Measurements from ENCODE around the gene AGPS.
"Not testable (repeated sequence)": the region's sequence is repeated elsewhere in the genome, so short reads cannot be mapped to it uniquely, and the experiment has no call there.

Gene AGPS

DNA sequence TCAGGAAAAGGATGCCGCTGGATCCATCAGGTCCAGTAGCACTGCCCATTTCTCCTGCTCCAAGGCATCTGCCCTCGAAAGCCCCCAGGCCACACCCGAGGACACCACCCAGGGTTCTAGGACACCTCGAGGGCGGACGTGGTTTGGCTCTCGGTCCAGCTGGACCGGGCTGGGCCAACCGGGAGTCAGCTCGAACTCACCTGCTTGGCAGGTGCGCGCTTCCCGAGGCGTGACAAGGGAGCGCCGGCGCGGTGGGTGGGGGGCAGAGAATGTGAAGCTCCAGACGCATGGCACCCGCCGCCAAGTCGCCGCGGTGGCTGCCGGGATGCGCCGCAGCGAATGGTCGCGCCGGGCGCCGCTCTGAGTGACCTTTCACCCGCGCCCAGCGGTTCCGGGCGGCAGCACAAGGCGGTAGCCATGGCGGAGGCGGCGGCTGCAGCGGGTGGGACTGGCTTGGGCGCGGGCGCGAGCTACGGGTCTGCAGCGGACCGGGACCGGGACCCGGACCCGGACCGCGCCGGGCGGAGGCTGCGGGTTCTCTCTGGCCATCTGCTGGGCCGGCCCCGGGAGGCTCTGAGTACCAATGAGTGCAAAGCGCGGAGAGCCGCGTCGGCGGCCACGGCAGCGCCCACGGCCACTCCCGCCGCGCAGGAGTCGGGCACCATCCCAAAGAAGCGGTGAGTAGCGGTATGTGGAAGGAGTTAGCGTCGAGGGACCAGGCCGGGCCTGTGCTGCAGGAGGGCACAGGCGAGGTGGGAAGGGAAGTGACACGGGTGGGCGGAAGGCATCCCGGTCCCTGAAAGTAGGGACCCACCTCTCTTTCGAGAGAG, at the start of gene AGPS:
AGPS (plus strand) TSS at position 401 of the 830 bp plus-strand sequence; CDS start at position 418, 17 bp downstream.
- DNase-seq (ENCODE audit: low read depth in 2 of 2) = peak; percentile 53 to 56

DNA sequence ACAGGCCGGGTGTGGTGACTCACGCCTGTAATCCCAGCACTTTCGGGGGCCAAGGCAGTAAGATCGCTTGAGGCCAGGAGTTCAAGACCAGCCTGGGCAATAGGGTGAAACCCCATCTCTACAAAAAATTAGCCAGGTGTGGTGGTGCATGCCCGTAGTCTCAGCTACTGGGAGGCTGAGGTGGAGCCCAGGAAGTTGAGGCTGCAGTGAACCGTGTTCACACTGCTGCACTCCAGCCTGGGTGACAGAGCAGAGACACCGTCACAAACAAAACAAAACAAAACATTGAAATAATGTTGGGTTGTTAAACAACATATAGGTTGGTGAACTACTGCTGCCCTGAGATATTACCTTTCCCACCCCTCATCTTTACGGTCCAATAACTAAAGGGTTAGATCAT, 48.8 kb upstream of the AGPS start:
- DNase-seq (ENCODE audit: low read depth in 2 of 2) = no peak

- DNase-seq (ENCODE audit: low read depth in 2 of 2) = no peak
Measured at GRCh38 chr2:177344316-177344715, 48.3 kb upstream of the AGPS start.

DNA sequence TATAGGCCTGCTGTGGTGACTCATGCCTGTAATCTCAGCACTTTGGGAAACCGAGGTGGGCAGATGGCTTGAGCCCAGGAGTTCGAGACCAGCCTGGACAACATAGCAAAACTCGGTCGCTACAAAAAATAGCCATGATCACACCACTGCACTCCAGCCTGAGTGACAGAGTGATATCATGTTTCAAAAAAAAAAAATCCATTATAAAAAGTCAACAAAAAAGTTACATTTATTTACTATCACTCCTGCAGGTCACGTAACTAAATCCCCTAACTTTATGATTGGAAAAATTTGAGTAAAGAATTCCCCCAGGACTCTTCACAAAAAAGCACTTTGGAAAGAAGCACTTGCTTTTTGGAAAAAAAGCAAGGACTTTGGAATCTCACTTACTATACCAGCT, 46.4 kb upstream of the AGPS start:
- no peak for DNase-seq (ENCODE audit: low read depth in 2 of 2)

DNA sequence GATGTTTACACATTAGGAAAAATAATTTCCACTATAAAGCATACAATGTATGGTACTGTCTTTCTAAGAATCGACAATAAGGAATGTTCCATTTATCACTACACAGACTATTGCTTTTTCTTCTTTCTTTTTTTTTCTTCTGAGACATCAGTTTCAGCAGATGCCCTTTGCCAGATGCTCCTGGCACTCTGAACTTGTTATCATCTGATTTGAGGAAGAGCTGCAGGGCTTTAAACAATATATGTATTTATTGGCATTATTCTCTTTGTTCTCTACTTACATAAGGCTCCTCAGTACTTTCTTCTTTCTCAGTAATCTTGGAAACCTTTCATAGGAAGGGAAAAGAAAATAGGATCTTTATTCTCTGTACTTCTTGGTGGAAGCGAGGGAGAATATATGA, 45.0 kb upstream of the AGPS start:
- DNase-seq (ENCODE audit: low read depth in 2 of 2) = no peak

DNA sequence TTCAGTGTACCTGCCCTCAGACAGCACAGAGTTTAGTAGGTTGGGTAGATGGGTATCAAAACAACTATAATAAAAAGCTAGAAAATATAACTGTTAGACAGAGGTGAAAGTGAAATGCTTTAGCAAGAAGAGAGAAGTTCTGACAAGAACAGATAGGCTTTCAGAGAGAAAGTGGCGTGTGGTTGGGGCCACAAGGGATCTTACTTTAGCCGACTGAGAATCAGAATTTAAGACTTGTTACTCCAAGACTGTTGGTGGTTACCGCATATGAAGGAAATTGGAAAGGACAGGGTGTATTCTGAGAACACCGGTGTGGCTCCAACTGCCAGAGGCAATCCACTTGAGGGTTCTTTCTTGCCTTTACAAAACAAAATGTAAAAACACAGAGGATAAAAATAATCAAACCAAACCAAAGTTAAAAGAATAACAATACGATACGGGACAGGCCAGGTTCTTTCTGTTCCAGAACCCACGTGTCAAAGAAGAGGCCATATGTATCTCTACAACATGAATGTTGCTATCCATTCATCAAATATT, 44.4 kb upstream of the AGPS start:
- DNase-seq (ENCODE audit: low read depth in 2 of 2) = no peak

- DNase-seq (ENCODE audit: low read depth in 2 of 2) = no peak
Measured at GRCh38 chr2:177348733-177349693, 43.6 kb upstream of the AGPS start.

GRCh38 chr2:177350624-177351023, 41.9 kb upstream of the AGPS start:
- DNase-seq (ENCODE audit: low read depth in 2 of 2) = not testable (repeated sequence)

DNA sequence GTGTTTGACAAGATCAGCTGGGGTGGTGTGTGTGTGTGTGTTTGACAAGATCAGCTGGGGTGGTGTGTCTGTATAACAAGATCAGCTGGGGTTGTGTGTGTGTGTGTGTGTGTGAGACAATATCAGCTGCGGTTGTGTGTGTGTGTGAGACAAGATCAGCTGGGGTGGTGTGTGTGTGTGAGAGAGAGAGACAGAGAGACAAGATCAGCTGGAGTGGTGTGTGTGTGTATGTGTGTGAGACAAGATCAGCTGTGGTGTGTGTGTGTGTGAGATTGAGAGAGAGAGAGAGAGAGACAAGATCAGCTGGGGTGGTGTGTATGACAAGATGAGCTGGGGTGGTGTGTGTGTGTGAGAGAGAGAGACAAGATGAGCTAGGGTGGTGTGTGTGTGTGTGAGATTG, 41.5 kb upstream of the AGPS start:
- DNase-seq (ENCODE audit: low read depth in 2 of 2) = not testable (repeated sequence)

- DNase-seq (ENCODE audit: low read depth in 2 of 2) = no peak
Measured at GRCh38 chr2:177352441-177353186, 40.0 kb upstream of the AGPS start.

DNA sequence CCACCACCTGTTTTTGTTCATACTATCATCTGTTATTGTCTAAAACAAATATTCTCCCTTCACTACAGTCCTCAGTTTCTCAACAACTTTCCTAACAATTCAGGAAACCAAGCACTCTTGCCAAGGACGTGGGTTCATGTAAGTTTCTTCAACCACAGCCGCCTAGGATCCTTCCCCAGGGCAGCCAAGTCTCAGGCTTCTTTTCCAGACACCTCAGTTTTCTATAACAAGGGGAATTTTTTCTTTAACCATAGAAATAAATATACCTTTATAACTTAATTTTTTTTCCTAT, 39.4 kb upstream of the AGPS start:
- no peak for DNase-seq (ENCODE audit: low read depth in 2 of 2)

GRCh38 chr2:177354541-177354940, 38.0 kb upstream of the AGPS start:
- DNase-seq (ENCODE audit: low read depth in 2 of 2) = not testable (repeated sequence)

- DNase-seq (ENCODE audit: low read depth in 2 of 2) = no peak
Measured at GRCh38 chr2:177355874-177356273, 36.7 kb upstream of the AGPS start.

DNA sequence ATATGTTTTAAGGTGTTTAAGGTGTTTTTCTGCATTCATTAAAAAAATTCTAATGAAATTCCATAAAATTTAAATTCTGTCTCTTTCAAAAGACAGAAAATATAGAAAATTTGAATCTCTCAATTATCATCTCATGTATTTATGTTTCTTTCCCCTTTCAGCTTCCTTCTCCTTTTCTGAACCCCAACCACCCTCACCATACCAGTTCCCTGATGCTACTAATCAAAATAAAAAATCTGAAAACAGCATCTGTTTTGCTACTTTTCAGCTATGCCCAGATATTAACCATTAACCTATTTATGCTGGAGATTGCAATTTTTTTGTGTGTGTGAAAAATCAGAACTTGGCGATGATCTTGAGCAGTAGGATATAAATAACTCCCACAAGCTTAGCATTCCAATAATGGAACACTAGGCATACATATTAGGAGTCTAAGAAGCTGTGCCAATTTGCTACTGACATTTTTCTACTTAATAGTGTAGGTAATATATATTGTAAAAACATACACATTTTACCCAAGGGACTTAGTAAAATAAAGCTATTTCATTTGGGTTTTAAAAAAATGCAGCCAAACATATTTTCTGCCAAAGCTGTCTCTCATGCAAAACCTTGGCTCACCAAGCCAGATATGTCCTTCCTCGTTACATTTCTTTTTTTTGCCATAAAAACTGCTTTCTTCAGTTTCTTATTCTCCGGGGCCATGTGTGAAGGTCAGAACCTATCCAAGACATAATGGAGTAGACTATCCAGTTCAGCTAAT, 32.6 kb upstream of the AGPS start:
- no peak for DNase-seq (ENCODE audit: low read depth in 2 of 2)

DNA sequence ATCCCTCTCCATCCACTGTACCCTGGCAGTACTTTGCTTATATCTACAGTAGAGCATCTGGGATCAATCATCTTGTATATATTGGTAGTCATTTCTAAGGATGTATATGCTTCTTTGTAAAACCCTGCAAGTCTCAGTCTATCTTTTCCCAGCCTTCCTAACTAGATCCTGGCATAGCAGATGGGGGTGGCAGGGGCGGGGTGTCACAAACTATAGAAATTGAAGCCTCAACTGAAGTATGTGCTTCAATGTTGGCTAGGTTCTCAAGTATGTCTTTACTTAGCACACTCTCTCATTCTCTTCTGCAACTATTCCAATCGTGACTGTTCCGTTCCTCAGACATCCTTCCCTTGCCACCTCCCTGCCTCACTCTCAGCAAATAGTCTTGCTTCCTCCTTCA, 30.1 kb upstream of the AGPS start:
- DNase-seq (ENCODE audit: low read depth in 2 of 2) = no peak

GRCh38 chr2:177363332-177363731, 29.2 kb upstream of the AGPS start:
- no peak for DNase-seq (ENCODE audit: low read depth in 2 of 2)

DNA sequence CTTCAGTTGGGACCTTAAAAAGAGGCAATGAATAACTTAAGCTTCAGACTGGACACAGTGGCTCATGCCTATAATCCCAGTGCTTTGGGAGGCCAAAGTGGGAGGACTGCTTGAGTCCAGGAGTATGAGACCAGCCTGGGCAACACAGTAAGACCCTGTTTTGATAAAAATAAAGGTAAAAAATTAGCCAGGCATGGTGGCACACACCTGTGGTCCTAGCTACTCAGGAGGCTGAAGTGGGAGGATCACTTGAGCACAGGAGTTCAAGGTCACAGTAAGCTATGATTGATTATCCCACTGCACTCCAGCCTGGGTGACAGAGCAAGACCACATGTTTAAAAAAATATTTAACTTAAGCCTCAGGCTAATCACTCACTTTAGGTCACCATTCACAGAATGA, 26.8 kb upstream of the AGPS start:
- DNase-seq (ENCODE audit: low read depth in 2 of 2) = not testable (repeated sequence)

GRCh38 chr2:177368023-177368422, 24.6 kb upstream of the AGPS start:
- not testable (repeated sequence) for DNase-seq (ENCODE audit: low read depth in 2 of 2)

GRCh38 chr2:177379354-177379753, 13.2 kb upstream of the AGPS start:
- DNase-seq (ENCODE audit: low read depth in 2 of 2) = no peak

DNA sequence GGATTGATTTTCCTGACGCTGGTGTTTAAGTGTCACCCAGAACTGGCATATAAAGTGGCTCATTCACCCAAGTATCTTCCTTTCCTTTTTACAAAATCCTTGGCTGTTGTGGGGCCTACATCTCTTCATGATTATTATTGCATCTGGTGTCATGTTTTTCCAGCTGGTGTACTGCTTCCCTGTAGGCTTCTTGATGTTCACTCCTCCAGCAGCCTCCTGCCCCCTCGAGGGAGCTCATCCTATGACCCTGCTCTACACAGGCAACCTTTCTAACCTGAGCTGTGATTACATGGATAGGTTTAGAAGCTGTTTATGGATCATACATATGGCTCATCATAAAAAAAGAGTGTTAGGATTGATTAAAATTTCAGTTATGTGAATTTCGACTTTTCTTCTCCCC, 12.4 kb upstream of the AGPS start:
- DNase-seq (ENCODE audit: low read depth in 2 of 2) = no peak

- no peak for DNase-seq (ENCODE audit: low read depth in 2 of 2)
Measured at GRCh38 chr2:177383935-177384334, 8.6 kb upstream of the AGPS start.

Data from stimulated activated CD8-positive, alpha-beta memory T cell treated with anti-CD3 and anti-CD28 coated beads, Interleukin-2, amount 100 ng/mL, for 1 hour (primary cell).